HCEC 1CT (cell line): Measurements from ENCODE around the gene EHD2.
"Not testable (repeated sequence)": the region's sequence is repeated elsewhere in the genome, so short reads cannot be mapped to it uniquely, and the experiment has no call there.

Source experiments
- DNase-seq: peaks from one replicate; pipeline ENCODE4 v3.0.0-alpha.2; 2017

EHD2 gene

GRCh38 chr19:47713046-47714021 is at the start of gene EHD2:
Gene EHD2, plus strand, starts transcription at chr19:47713422. Its CDS starts 3,191 bp downstream, at chr19:47716613.
- peak; percentile 71 for DNase-seq

GRCh38 chr19:47663435-47663910 is 49.7 kb upstream of the EHD2 start:
- DNase-seq, result peak; percentile 92

- DNase-seq, result peak; percentile 98
Measured at GRCh38 chr19:47663911-47664771, 49.1 kb upstream of the EHD2 start.

GRCh38 chr19:47668556-47668955 is 44.7 kb upstream of the EHD2 start:
- DNase-seq, result not testable (repeated sequence)

GRCh38 chr19:47670736-47671135 is 42.5 kb upstream of the EHD2 start:
- DNase-seq, result no peak

GRCh38 chr19:47671499-47671898 is 41.7 kb upstream of the EHD2 start:
- no peak for DNase-seq

- no peak for DNase-seq
Measured at GRCh38 chr19:47673426-47673825, 39.8 kb upstream of the EHD2 start.

- DNase-seq, result no peak
Measured at GRCh38 chr19:47674548-47674947, 38.7 kb upstream of the EHD2 start.

GRCh38 chr19:47675271-47675670 is 38.0 kb upstream of the EHD2 start:
- no peak for DNase-seq

- no peak for DNase-seq
Measured at GRCh38 chr19:47675859-47676258, 37.4 kb upstream of the EHD2 start.

GRCh38 chr19:47676811-47677210 is 36.4 kb upstream of the EHD2 start:
- no peak for DNase-seq

- DNase-seq, result no peak
Measured at GRCh38 chr19:47679251-47679900, 33.8 kb upstream of the EHD2 start.

GRCh38 chr19:47679922-47680857 is 33.0 kb upstream of the EHD2 start:
- no peak for DNase-seq

GRCh38 chr19:47680858-47681332 is 32.3 kb upstream of the EHD2 start:
- DNase-seq, result no peak

GRCh38 chr19:47681388-47681787 is 31.8 kb upstream of the EHD2 start:
- DNase-seq, result no peak

- no peak for DNase-seq
Measured at GRCh38 chr19:47681936-47682335, 31.3 kb upstream of the EHD2 start.

- DNase-seq, result no peak
Measured at GRCh38 chr19:47682939-47683338, 30.3 kb upstream of the EHD2 start.

- no peak for DNase-seq
Measured at GRCh38 chr19:47686679-47687450, 26.4 kb upstream of the EHD2 start.

- DNase-seq, result no peak
Measured at GRCh38 chr19:47687906-47688305, 25.3 kb upstream of the EHD2 start.

- no peak for DNase-seq
Measured at GRCh38 chr19:47691090-47691489, 22.1 kb upstream of the EHD2 start.

GRCh38 chr19:47691782-47692181 is 21.4 kb upstream of the EHD2 start:
- no peak for DNase-seq
